Measurements from ENCODE around the gene PROZ.
"Not testable (repeated sequence)": the region's sequence is repeated elsewhere in the genome, so short reads cannot be mapped to it uniquely, and the experiment has no call there.

The PROZ gene, protein sequence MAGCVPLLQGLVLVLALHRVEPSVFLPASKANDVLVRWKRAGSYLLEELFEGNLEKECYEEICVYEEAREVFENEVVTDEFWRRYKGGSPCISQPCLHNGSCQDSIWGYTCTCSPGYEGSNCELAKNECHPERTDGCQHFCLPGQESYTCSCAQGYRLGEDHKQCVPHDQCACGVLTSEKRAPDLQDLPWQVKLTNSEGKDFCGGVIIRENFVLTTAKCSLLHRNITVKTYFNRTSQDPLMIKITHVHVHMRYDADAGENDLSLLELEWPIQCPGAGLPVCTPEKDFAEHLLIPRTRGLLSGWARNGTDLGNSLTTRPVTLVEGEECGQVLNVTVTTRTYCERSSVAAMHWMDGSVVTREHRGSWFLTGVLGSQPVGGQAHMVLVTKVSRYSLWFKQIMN

GRCh38 chr13:113157929-113158747 lies at the start of gene PROZ:
PROZ (plus strand) TSS chr13:113158648; CDS start chr13:113158661, 13 bp downstream.
- H3K4me3 ChIP-seq (ENCODE audit: low read depth, low read length): no peak within 1 kb of the TSS

DNA sequence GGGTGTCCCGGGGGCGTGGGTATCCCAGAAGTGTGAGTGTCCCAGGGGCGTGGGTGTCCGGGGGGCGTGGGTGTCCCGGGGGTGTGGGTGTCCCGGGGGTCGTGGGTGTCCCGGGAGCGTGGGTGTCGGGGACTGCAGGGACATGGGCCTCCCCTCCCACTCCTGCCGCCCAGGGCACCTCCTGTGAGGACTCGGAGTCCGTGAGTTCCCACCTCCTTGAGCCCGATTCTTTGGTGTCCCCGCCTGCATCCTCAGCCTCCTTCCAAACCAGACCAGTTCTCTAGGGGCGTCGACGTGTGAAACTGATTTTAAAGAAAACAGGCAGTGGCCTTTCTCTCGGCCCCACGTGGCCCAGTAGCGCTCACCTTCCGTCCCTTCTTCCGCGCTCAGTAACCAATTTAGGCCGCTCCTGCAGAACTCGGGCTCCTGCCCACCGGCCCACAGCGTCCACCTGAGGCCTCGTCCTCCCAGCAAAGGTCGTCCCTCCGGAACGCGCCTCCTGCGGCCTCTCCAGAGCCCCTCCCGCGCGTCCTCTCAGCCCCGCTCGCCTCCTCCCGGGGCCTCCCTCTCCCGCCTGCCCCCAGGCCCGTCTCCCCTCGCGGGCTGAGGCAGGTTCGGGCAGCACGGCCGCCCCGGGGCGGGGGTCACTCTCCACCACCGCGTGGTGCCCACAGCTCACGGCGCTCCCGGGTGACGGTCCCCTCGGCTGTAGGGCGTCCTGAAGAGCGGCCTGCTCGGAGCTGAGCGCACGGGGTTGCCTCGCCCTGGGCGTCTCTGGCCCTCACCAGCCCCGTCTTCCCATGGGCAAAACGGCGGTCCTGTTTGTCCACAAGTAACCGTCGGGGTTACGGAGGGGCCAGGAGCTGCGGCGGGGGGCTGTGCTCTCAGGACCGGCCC lies 49.0 kb upstream of the PROZ start:
- H3K4me3 ChIP-seq (ENCODE audit: low read depth, low read length): no peak overlapping the region

DNA sequence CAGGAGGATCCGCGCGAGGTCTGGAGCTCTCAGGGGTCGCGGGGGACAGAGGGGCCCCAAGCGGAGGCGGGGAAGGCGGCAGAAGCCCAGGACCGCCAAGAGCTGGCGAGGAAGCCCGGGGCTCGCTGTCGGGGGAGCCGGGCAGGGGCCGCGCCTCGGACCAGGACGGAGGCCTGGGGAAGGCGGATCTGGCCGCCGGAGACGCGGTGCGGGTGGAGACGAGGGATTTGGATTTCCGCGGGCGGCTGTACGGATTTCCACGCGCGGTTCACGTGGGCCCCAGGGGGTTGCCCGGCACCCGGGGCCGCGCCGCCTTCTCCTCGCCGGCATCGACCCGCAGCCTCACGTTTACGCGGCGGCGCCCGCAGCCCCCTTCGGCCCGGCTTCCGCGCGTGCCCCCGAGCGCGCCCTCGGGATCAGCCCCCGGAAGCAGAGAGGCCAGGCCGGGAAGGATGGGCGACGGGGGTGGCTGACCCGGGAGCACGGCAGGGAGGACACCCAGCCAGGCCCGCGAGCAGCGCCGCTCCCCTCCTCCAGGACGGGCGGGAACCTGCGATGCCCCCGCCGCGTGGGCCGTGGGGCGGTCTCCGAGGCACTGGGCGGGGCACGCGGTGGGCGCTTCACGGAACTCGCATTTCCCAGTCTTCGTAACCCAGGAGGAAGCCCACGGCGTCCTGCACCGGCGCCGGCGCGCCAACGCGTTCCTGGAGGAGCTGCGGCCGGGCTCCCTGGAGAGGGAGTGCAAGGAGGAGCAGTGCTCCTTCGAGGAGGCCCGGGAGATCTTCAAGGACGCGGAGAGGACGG lies 48.2 kb upstream of the PROZ start:
- no peak overlapping the region for H3K4me3 ChIP-seq (ENCODE audit: low read depth, low read length)

- no peak overlapping the region for H3K4me3 ChIP-seq (ENCODE audit: low read depth, low read length)
Measured at GRCh38 chr13:113110852-113111315, 47.6 kb upstream of the PROZ start.

DNA sequence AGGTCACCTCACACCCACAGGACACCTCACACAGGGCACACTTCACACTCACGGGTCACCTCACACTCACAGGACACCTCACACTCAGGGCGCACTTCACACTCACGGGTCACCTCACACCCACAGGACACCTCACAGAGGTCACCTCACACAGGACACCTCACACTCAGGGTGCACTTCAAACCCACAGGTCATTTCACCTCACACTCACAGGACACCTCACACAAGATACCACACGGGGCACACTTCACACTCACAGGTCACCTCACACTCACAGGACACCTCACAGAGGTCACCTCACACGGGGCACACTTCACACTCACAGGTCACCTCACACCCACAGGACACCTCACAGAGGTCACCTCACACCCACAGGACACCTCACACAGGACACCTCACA lies 46.6 kb upstream of the PROZ start:
- H3K4me3 ChIP-seq (ENCODE audit: low read depth, low read length): not testable (repeated sequence)

- not testable (repeated sequence) for H3K4me3 ChIP-seq (ENCODE audit: low read depth, low read length)
Measured at GRCh38 chr13:113112475-113112874, 46.0 kb upstream of the PROZ start.

DNA sequence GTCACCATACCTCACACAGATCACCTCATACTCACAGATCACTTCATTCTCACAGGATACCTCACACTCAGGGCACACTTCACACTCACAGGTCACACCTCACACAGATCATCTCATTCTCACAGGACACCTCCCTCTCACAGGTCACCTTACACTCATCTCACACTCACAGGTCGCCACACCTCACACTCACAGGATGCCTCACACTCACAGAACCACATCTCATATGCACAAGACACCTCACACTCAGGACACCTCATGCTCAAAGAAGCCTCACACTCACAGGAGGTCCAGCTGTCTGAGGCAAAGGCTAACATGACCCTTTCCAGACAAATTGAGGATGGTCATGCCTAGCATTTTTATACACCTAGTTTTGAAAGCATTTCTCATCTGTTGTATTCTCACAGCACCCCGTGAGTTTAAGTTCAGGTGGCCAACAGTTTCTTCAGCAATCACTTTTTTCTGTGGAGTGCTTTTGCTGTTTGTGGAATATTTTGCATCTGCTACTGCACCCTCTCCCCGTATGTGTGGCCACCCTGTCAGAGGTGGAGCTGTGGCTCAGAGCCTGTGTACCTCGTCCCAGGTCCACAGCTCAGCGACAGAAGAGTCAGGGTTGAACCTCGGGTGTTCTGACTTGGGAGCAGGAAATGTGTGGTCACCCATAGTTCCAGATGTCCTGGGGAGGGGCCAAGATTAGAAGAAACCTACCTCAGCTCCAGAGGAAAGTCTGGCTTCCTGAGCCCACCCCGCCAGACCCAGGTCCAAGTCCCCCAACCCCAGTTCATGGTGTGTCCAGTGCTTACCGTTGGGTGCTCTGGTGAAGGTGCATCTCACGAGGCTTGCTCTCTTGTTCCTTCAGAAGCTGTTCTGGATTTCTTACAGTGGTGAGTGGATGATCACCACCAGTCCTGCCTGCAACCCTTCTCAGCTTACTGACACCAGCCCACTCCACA lies 45.3 kb upstream of the PROZ start:
- no peak overlapping the region for H3K4me3 ChIP-seq (ENCODE audit: low read depth, low read length)

GRCh38 chr13:113113846-113114271 lies 44.6 kb upstream of the PROZ start:
- no peak overlapping the region for H3K4me3 ChIP-seq (ENCODE audit: low read depth, low read length)

- no peak overlapping the region for H3K4me3 ChIP-seq (ENCODE audit: low read depth, low read length)
Measured at GRCh38 chr13:113114511-113115362, 43.7 kb upstream of the PROZ start.

DNA sequence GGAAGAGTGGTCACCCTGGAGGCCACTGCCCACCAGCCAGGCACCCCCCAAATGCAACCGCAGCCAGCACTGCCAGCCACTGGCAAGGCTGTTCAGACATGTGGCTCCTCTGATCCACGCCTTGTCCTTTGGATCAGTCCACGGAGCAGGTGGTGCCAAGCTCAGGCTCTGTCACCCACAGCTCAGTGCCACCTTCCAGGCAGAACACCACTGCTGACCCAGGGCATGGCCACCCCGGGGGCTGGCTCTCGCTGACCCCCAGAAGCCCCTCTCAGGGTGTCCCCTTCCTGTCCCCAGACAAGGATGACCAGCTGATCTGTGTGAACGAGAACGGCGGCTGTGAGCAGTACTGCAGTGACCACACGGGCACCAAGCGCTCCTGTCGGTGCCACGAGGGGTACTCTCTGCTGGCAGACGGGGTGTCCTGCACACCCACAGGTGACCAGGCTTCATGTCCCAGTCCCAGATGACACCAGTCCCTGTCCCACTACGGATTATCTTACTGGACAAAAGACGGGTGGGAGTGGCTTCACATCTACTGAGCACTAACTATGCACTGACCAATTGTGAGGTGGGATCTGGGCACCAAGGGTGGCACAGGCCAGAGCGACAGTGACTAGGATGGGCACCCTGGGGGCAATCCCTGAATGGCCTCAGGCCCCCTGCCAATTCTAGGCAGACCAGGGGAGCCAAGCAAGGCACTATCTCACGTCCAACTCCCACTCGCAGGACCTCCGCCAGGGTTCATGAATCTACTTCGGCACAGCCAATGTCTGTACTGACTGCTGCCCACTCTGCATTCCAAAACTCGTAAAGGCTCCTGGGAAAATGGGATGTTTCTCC lies 42.9 kb upstream of the PROZ start:
- H3K4me3 ChIP-seq (ENCODE audit: low read depth, low read length): no peak overlapping the region

DNA sequence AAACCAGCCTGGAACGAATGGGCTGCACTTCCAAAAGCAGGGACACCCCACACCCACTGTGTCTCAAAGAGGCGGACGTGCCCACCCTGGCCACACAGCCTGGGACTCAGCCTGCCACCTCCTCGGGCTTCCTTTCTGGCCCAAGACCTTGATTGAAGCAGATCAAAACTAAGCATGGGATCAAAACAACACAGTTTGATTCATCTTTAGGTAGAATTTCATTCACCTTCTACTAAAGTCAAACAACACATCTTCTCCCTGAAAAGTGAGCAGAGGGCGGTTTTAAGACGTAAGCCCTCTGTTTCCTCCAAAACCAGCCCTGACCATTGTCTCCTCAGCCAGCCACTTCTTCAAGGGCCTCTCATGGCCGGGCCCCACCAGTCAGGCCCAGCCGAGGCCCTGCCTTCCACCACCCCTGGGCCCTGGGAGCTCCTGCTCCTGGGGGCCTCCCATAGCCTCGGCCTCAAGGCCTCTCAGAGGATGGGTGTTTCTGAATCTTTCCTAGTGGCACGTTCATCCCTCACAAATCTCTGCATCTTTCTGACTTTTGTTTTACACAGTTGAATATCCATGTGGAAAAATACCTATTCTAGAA lies 42.1 kb upstream of the PROZ start:
- no peak overlapping the region for H3K4me3 ChIP-seq (ENCODE audit: low read depth, low read length)

DNA sequence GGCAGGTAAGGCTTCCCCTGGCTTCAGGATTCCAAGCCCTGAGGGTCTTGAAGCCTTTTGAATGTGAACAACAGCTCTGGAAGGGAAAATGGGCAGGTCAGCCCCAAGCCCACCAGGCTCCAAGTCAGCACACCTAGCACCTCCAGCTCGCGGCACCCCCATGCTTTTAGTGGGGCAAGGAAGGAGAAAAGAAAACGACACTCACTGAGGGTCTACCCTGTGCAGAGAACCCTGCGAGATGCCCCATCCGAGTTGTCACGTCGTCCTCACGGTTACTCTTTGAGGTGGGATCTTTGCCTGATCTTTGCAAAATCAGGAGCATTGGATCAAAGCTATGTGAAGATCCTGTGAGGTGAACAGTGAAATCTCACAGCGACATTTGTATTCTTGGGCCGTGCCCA lies 41.6 kb upstream of the PROZ start:
- H3K4me3 ChIP-seq (ENCODE audit: low read depth, low read length): no peak overlapping the region

DNA sequence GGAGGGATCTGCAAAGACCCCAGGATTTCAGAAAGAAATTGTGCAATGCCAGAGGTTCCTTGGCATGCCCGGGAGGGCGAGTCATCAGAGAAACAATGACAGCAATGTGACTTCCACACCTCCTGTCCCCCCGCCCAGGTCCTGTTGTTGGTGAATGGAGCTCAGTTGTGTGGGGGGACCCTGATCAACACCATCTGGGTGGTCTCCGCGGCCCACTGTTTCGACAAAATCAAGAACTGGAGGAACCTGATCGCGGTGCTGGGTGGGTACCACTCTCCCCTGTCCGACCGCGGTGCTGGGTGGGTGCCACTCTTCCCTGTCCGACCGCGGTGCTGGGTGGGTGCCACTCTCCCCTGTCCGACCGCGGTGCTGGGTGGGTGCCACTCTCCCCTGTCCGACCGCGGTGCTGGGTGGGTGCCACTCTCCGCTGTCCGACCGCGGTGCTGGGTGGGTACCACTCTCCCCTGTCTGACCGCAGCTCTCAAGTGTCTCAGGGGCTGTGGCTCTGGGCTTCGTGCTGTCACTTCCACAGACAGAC lies 41.0 kb upstream of the PROZ start:
- H3K4me3 ChIP-seq (ENCODE audit: low read depth, low read length): no peak overlapping the region

GRCh38 chr13:113117911-113118260 lies 40.6 kb upstream of the PROZ start:
- no peak overlapping the region for H3K4me3 ChIP-seq (ENCODE audit: low read depth, low read length)

DNA sequence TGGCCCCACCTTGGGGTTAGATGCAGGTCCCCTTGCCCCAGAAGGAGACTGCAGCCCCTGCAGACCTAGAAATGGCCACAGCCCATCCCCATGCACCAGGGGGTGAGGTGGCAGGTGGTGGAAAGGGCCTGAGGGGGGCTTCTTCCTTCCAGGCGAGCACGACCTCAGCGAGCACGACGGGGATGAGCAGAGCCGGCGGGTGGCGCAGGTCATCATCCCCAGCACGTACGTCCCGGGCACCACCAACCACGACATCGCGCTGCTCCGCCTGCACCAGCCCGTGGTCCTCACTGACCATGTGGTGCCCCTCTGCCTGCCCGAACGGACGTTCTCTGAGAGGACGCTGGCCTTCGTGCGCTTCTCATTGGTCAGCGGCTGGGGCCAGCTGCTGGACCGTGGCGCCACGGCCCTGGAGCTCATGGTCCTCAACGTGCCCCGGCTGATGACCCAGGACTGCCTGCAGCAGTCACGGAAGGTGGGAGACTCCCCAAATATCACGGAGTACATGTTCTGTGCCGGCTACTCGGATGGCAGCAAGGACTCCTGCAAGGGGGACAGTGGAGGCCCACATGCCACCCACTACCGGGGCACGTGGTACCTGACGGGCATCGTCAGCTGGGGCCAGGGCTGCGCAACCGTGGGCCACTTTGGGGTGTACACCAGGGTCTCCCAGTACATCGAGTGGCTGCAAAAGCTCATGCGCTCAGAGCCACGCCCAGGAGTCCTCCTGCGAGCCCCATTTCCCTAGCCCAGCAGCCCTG lies 40.0 kb upstream of the PROZ start:
- no peak overlapping the region for H3K4me3 ChIP-seq (ENCODE audit: low read depth, low read length)
